Measurements from ENCODE around the gene NBAS.
"Not testable (repeated sequence)": the region's sequence is repeated elsewhere in the genome, so short reads cannot be mapped to it uniquely, and the experiment has no call there.

The NBAS gene

GRCh38 chr2:15354596-15355366 is 206.4 kb downstream of the NBAS start:
- DNase-seq: no peak

- no peak for DNase-seq
Measured at GRCh38 chr2:15352363-15352762, 208.8 kb downstream of the NBAS start.

- DNase-seq: no peak
Measured at GRCh38 chr2:15348636-15349035, 212.5 kb downstream of the NBAS start.

- DNase-seq: no peak
Measured at GRCh38 chr2:15348045-15348444, 213.1 kb downstream of the NBAS start.

GRCh38 chr2:15346624-15347023 is 214.5 kb downstream of the NBAS start:
- DNase-seq: no peak

- DNase-seq: no peak
Measured at GRCh38 chr2:15337996-15338666, 223.0 kb downstream of the NBAS start.

GRCh38 chr2:15334644-15335326 is 226.3 kb downstream of the NBAS start:
- no peak for DNase-seq

- DNase-seq: no peak
Measured at GRCh38 chr2:15331787-15332186, 229.3 kb downstream of the NBAS start.

GRCh38 chr2:15325296-15325695 is 235.8 kb downstream of the NBAS start:
- no peak for DNase-seq

GRCh38 chr2:15323227-15323626 is 237.9 kb downstream of the NBAS start:
- DNase-seq: no peak

GRCh38 chr2:15321481-15321880 is 239.7 kb downstream of the NBAS start:
- not testable (repeated sequence) for DNase-seq

- peak; percentile 54 for DNase-seq
Measured at GRCh38 chr2:15316370-15316814, 244.7 kb downstream of the NBAS start.

- no peak for DNase-seq
Measured at GRCh38 chr2:15315411-15315810, 245.7 kb downstream of the NBAS start.

GRCh38 chr2:15313657-15314056 is 247.5 kb downstream of the NBAS start:
- no peak for DNase-seq

GRCh38 chr2:15311926-15312325 is 249.2 kb downstream of the NBAS start:
- DNase-seq: no peak

- no peak for DNase-seq
Measured at GRCh38 chr2:15311201-15311907, 249.8 kb downstream of the NBAS start.

GRCh38 chr2:15307526-15307925 is 253.6 kb downstream of the NBAS start:
- no peak for DNase-seq

- no peak for DNase-seq
Measured at GRCh38 chr2:15306706-15307105, 254.4 kb downstream of the NBAS start.

GRCh38 chr2:15303874-15304273 is 257.3 kb downstream of the NBAS start:
- DNase-seq: no peak

GRCh38 chr2:15302154-15302553 is 259.0 kb downstream of the NBAS start:
- no peak for DNase-seq

GRCh38 chr2:15300624-15301573 is 260.2 kb downstream of the NBAS start:
- DNase-seq: no peak

- no peak for DNase-seq
Measured at GRCh38 chr2:15299904-15300520, 261.1 kb downstream of the NBAS start.
